SK-N-MC (cell line): Measurements from ENCODE around the gene EPS15.

ENCODE experiments used
- EZH2 ChIP-seq: fragments of 200-600 bp; sonication (generic); IDR thresholded peaks from one replicate; pipeline ENCODE4 v1.6.1; 2017; ENCODE audit warnings: antibody characterized with exemption
- POLR2AphosphoS5 ChIP-seq: IDR thresholded peaks from 2 replicates; pipeline ENCODE4 v1.6.1; 2012; ENCODE audit warnings: mild to moderate bottlenecking, low read depth, low read length, borderline replicate concordance

GRCh38 chr1:51417496-51418383, 101.3 kb downstream of the EPS15 start:
- TF ChIP-seq EZH2 (no peak), POLR2AphosphoS5 (no peak)
